Esophagus squamous epithelium (tissue), 5 donors: ENCODE measurements around the gene CHI3L1. TPM values are rescaled to one million over a fixed set of nuclear protein-coding genes. Genes with fewer than 3 reads are reported as not detected.

ENCODE experiments used
- DNase-seq: peaks from one replicate; lab custom pipeline; 2025; lab: John Stamatoyannopoulos, UW
- H3K27ac ChIP-seq, 4 donors: fragments of 200-600 bp; sonication (generic); one replicate each; pipeline ENCODE4 v1.5.1; 2016 to 2019; ENCODE audit warnings: mild to moderate bottlenecking in 1 of 4
- H3K27me3 ChIP-seq, 4 donors: fragments of 200-600 bp; sonication (generic); 1 replicate in 3 of 4; 2 replicates in 1 of 4; pipeline versions ENCODE4 v1.5.1 to v1.6.0; 2017 to 2021; ENCODE audit warnings: antibody characterized with exemption in 1 of 4
- H3K36me3 ChIP-seq, 3 donors: fragments of 200-600 bp; sonication (generic); one replicate each; pipeline ENCODE4 v1.5.1; 2016 to 2019
- H3K4me1 ChIP-seq, 3 donors: fragments of 200-600 bp; sonication (generic); one replicate each; pipeline ENCODE4 v1.5.1; 2017 to 2019
- H3K4me3 ChIP-seq, 4 donors: fragments of 200-600 bp; sonication (generic); 1 replicate in 3 of 4; 2 replicates in 1 of 4; pipeline ENCODE4 v1.5.1; 2016 to 2019; ENCODE audit warnings: mild to moderate bottlenecking in 2 of 4, moderate library complexity in 1 of 4
- H3K9me3 ChIP-seq, 3 donors: fragments of 200-600 bp; sonication (generic); one replicate each; pipeline ENCODE4 v1.5.1; 2016 to 2019
- POLR2A ChIP-seq, 4 donors: fragments of 450-650 bp; IDR thresholded peaks; one replicate each; pipeline ENCODE4 v1.6.1; 2017; ENCODE audit warnings: antibody characterized with exemption in 4 of 4, mild to moderate bottlenecking in 4 of 4, moderate library complexity in 3 of 4
- WGBS, 2 donors: methylation state at CpG; one replicate each; pipeline ENCODE4 v1.1.5; 2018; 5-methylcytosine and 5-hydroxymethylcytosine counted together
- intact Hi-C: fragments of 100-400 bp; cut with DNase I; formaldehyde crosslinking; loops from one replicate; pipeline ENCODE4 v1.15.0; 2022
- total RNA-seq, 4 donors: library from RNA; depleted of rRNA; stranded (reverse); fragments of >200 nt; gene quantifications; one replicate each; pipeline ENCODE4 v1.1.0, GENCODE V29; 2016
- TF ChIP-seq, protein P1 (sequence below), 6 experiments: fragments of 450-650 bp in 4 of 6; fragments of 200-600 bp in 2 of 6; sonication (generic) in 2 of 6; IDR thresholded peaks; one replicate each; pipeline ENCODE4 v1.5.1; 2016 to 2019; ENCODE audit warnings: antibody characterized with exemption in 6 of 6, mild to moderate bottlenecking in 4 of 6, moderate library complexity in 4 of 6
- donor health status: DM: yes; HTN: yes; CAD: no.

Gene CHI3L1
- total RNA-seq, 4 donors from 2014 or later: 0.38 to 10.9 (median 9.1) TPM

DNA sequence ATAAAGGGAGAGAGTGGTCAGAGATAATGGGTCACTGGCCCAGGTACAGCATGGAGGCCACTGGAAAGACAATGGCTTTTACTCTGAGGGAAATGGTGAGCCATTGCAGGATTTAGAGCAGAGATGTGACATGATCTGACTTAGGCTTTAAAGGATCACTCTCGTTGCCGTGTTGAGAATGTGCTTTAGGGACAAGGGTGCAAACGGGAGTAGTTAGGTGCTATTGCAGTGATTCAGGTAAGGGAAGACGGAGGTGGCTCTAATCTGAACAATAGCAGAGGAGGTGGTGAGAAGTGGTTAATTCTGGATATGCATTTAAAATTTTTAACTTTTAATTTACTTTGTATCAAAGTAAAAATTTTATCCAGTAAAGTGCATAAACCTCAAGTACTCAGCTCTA is 49.2 kb downstream of the CHI3L1 start:
- TF ChIP-seq, protein P1, sequence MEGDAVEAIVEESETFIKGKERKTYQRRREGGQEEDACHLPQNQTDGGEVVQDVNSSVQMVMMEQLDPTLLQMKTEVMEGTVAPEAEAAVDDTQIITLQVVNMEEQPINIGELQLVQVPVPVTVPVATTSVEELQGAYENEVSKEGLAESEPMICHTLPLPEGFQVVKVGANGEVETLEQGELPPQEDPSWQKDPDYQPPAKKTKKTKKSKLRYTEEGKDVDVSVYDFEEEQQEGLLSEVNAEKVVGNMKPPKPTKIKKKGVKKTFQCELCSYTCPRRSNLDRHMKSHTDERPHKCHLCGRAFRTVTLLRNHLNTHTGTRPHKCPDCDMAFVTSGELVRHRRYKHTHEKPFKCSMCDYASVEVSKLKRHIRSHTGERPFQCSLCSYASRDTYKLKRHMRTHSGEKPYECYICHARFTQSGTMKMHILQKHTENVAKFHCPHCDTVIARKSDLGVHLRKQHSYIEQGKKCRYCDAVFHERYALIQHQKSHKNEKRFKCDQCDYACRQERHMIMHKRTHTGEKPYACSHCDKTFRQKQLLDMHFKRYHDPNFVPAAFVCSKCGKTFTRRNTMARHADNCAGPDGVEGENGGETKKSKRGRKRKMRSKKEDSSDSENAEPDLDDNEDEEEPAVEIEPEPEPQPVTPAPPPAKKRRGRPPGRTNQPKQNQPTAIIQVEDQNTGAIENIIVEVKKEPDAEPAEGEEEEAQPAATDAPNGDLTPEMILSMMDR (IDR thresholded peaks at IDR 0.05): no peak
- TF ChIP-seq POLR2A (IDR thresholded peaks at IDR 0.05): no peak
- Histone ChIP-seq H3K4me1 (no peaks in the 10 kb centered on the region), H3K27me3 (peaks cover 0 to 23% (median 0%) of the 10 kb centered on the region in 4 donors), H3K27ac (no peak overlapping the region), H3K36me3 (no peaks in the 10 kb centered on the region), H3K9me3 (no peaks in the 10 kb centered on the region), H3K4me3 (no peak overlapping the region)
- intact Hi-C loops: no loop called here
- DNase-seq: no peak
- WGBS, 2 donors: 85 to 93% methylated on average over 4 of the region's 4 CpGs

DNA sequence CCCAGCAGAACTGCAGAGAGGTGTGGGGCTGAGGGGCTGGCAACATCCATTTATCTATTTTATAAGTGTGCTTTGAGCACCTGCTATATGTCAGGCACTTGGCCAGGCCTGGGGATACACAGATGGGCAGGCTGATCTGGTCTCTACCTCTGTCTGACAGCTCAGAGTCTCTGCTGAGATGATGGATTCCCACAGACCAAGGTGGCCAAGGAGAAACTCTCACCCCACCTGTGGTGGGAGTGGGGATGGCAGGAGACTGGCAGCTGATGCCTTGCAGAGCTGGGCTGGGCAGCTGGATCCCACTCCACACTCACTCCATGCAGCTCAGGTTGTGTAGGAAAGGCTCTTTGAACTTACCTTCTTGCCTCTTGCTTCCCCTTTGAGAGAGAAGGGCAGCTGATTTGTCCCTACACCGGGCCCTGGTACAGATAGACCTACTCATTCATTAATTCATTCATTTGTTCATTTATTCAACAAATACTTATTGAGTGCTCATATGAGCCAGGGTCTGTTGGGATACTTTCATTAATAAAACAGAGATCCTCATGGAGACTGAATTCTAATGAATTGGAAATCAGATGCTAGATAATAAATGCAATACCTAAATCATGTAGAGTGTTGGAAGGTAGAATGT is 50.0 kb downstream of the CHI3L1 start:
- WGBS, 2 donors: 56 to 63% methylated on average over 1 of the region's 1 CpG
- DNase-seq: no peak
- intact Hi-C loops: no loop called here
- H3K27me3 ChIP-seq: peaks cover 0 to 23% (median 0%) of the 10 kb centered on the region in 4 donors
- TF ChIP-seq POLR2A (IDR thresholded peaks at IDR 0.05): no peak
- TF ChIP-seq, protein P1 (IDR thresholded peaks at IDR 0.05): peak in 1 of 6 experiments; percentile 16
- H3K9me3 ChIP-seq: no peaks in the 10 kb centered on the region
- H3K27ac ChIP-seq: no peak overlapping the region
- no peaks in the 10 kb centered on the region for H3K4me1 ChIP-seq
- H3K36me3 ChIP-seq: no peaks in the 10 kb centered on the region
- H3K4me3 ChIP-seq: no peak overlapping the region

DNA sequence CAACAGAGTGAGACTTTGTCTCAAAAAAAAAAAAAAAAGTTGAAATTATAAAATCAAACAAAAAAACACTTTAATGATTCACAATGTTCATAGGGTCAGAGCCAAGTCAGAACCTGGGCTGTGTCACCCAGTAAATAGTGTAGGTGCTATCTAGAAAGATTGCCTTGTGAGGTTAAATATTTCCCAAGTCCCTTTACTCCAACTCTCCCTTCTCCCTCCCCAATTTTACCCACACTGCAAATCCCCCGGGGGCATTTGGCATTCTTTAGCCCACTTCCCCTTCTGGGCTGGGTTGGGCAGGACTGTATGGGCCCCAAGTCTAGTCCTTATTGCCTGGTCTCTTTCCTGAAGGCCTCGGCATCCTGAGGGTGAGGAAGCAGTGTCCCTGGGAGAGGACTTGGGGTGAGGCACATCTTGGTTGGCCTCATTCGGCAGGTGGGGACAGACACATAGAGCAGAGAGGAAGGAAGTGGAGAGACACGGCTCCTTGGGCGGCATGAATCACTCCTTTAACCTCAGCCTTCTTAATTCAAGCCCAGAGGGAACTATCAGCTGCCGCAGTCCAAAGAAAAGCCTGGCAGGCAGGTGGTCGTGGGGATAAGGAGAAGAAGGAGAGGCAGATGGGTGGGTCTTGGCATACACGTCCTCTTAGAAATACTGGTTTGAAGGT is 50.7 kb downstream of the CHI3L1 start:
- H3K27me3 ChIP-seq: peaks cover 0 to 19% (median 0%) of the 10 kb centered on the region in 4 donors
- WGBS, 2 donors: 33 to 54% methylated on average over 7 to 8 of the region's 8 CpGs
- no peak overlapping the region for H3K27ac ChIP-seq
- no peak for TF ChIP-seq POLR2A (IDR thresholded peaks at IDR 0.05)
- TF ChIP-seq, protein P1 (IDR thresholded peaks at IDR 0.05): no peak
- intact Hi-C loops: no loop called here
- no peak for DNase-seq
- no peaks in the 10 kb centered on the region for H3K9me3 ChIP-seq
- no peak overlapping the region for H3K4me3 ChIP-seq
- no peaks in the 10 kb centered on the region for H3K4me1 ChIP-seq
- no peaks in the 10 kb centered on the region for H3K36me3 ChIP-seq

DNA sequence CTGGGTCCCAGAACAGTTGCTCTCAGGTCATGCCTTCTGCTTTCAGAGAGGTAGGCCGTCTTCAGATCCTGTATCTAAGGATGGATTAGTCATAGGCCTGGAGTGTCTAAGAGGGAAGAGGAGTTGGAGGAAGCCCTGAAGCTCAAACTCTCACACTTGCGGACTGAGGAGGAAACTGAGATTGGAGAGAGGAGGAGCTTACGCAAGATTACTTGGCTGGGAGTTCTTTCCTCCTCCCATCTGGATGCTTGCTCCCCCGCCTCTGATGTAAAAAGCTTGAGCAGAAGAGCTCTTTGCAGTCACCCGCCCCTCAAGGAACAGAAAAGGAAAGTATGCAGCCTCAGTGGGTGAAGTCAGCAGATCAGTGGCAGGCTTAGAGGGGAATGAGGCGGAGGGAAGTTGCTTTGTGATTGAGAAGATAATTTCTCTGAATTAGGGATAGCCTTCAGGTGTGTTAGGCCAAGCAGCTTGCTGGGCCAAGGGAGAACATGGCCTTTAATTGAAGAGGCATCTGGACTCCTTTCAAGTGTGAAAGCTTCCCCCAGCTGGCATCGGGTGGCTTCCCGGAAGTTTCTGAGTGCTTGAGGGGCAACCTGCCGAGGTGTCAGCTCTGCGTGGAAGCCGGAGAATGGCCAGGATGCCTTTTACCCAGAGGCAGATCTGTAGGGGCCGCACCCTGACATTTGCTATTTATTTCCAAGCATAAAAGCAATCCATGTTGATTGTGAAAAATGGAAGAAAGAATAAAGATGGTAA is 52.4 kb downstream of the CHI3L1 start:
- H3K27me3 ChIP-seq: peaks cover 0 to 26% (median 0%) of the 10 kb centered on the region in 4 donors
- no peaks in the 10 kb centered on the region for H3K9me3 ChIP-seq
- H3K27ac ChIP-seq: peak overlapping the region in 2 of 4 donors; percentile 39 to 67
- DNase-seq: no peak
- TF ChIP-seq POLR2A (IDR thresholded peaks at IDR 0.05): no peak
- TF ChIP-seq, protein P1 (IDR thresholded peaks at IDR 0.05): no peak
- H3K4me1 ChIP-seq: peaks cover 0 to 14% (median 0%) of the 10 kb centered on the region in 3 donors
- intact Hi-C loops: no loop called here
- no peak overlapping the region for H3K4me3 ChIP-seq
- WGBS, 2 donors: 73 to 79% methylated on average over 11 of the region's 12 CpGs
- H3K36me3 ChIP-seq: no peaks in the 10 kb centered on the region
